Panc1 (cell line): ENCODE results near the gene MAB21L3. TPM values are rescaled to one million over a fixed set of nuclear protein-coding genes. Genes with fewer than 3 reads are reported as not detected.

ENCODE experiments used
- ATAC-seq: fragments of 200-7000 bp; cut with Tn5 transposase; 2 replicates; pipeline ENCODE4 v1.9.1; 2020; ENCODE audit warnings: mild to moderate bottlenecking, moderate library complexity
- BruUV-seq: library from RNA; stranded (reverse); fragments of 400-500 nt; replicated peaks from 2 replicates; lab custom pipeline; 2021; lab: Mats Ljungman, UMichigan
- CTCF ChIA-PET: fragments of 300-600 bp; sonication (Branson Sonifier 250); formaldehyde crosslinking; loops from one replicate; lab custom pipeline; 2022; ENCODE audit warnings: antibody characterized with exemption; lab: Charles Lee
- POLR2A ChIA-PET: fragments of 300-600 bp; sonication (Branson Sonifier 250); formaldehyde crosslinking; loops from one replicate; lab custom pipeline; 2022; ENCODE audit warnings: antibody characterized with exemption; lab: Charles Lee
- DNase-seq: peaks from one replicate; pipeline ENCODE4 v3.0.0-alpha.2; 2010; ENCODE audit warnings: low read depth, low spot score
- H3K27ac ChIP-seq: 2 replicates; pipeline ENCODE4 v1.5.1; 2011; ENCODE audit warnings: mild to moderate bottlenecking, low read length, inconsistent platforms
- H3K27me3 ChIP-seq: fragments of 200-500 bp; sonication (Bioruptor generic); 2 replicates; pipeline ENCODE4 v1.6.0; 2014; ENCODE audit warnings: low read length, inconsistent platforms; ENCODE audit not compliant: control insufficient read depth, insufficient read depth
- H3K36me3 ChIP-seq: fragments of 200-500 bp; sonication (Bioruptor generic); 2 replicates; pipeline ENCODE4 v1.5.1; 2014; ENCODE audit warnings: inconsistent platforms, mild to moderate bottlenecking, low read length, moderate library complexity; ENCODE audit not compliant: control insufficient read depth, insufficient read depth
- H3K4me1 ChIP-seq: 2 replicates; pipeline ENCODE4 v1.5.1; 2011; ENCODE audit warnings: inconsistent platforms, mild to moderate bottlenecking, low read length, moderate library complexity; ENCODE audit not compliant: control insufficient read depth, insufficient read depth
- H3K4me3 ChIP-seq, 2 experiments: 2 replicates each; pipeline ENCODE4 v1.5.1; 2011 to 2012; ENCODE audit warnings: low read depth in 2 of 2, low read length in 2 of 2, mild to moderate bottlenecking in 2 of 2, inconsistent platforms in 1 of 2, moderate library complexity in 1 of 2
- H3K9me3 ChIP-seq: fragments of 200-500 bp; sonication (Bioruptor generic); 2 replicates; pipeline ENCODE4 v1.5.1; 2014; ENCODE audit warnings: low read depth, mild to moderate bottlenecking, inconsistent platforms, low read length, moderate library complexity; ENCODE audit not compliant: control insufficient read depth, insufficient read depth
- POLR2AphosphoS5 ChIP-seq: IDR thresholded peaks from 2 replicates; pipeline ENCODE4 v1.6.1; 2012; ENCODE audit warnings: mild to moderate bottlenecking, low read depth, low read length, moderate library complexity
- SIN3A ChIP-seq: IDR thresholded peaks from 2 replicates; pipeline ENCODE4 v1.6.1; 2012; ENCODE audit warnings: low read depth, mild to moderate bottlenecking, low read length, moderate library complexity, borderline replicate concordance; ENCODE audit not compliant: insufficient read depth
- TCF7L2 ChIP-seq: IDR thresholded peaks from 2 replicates; pipeline ENCODE4 v1.6.1; 2011; ENCODE audit warnings: mild to moderate bottlenecking, low read depth, low read length, inconsistent platforms
- in situ Hi-C: cut with HindIII; loops from 2 replicates; pipeline ENCODE4 v1.10.0; 2016; ENCODE audit warnings: low sequenced_read_pairs, low pct_unique_long_range_greater_than_20kb
- intact Hi-C: fragments of 100-400 bp; cut with micrococcal nuclease; formaldehyde crosslinking; loops from one replicate; pipeline ENCODE4 v1.10.0; 2022; ENCODE audit not compliant: unreplicated experiment
- total RNA-seq: library from RNA; stranded (reverse); gene quantifications from one replicate; pipeline ENCODE4 v1.2.1, GENCODE V29; 2021; ENCODE audit not compliant: unreplicated experiment
- TF ChIP-seq, protein P1 (sequence below): fragments of 450-650 bp; IDR thresholded peaks from 2 replicates; pipeline ENCODE4 v1.5.1; 2017; ENCODE audit warnings: mild to moderate bottlenecking
- TF ChIP-seq, protein P2 (sequence below), 2 experiments: IDR thresholded peaks; 2 replicates each; pipeline ENCODE4 v1.6.1; 2011 to 2012; ENCODE audit warnings: low read depth in 2 of 2, control low read depth in 1 of 2, low read length in 1 of 2, mild to moderate bottlenecking in 1 of 2, moderate library complexity in 1 of 2; ENCODE audit not compliant: insufficient read depth in 1 of 2

MAB21L3 gene
- total RNA-seq, 1 experiment from 2014 or later: not detected

DNA sequence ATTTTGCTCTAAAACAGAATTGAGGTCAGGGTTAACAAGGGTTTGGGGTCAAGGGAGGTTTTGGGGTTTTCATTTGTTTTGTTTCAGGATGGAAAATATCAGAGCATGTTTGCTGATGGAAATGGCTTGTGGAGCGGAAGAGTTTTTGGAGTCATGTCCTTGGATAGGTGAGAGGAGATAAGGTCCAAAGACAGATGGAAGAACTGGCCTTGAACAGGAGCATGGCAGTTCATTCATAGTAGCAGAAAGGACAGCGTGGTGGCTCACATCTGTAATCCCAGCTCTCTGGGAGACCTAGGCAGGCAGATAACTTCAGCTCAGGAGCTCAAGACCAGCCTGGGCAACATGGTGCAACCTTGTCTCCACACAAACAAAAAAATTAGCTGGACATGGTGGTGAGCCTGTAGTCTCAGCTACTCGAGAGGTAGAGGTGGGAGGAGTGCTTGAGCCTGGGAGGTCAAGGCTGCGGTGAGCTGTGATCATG lies 65.1 kb downstream of the MAB21L3 start:
- no peaks in the 10 kb centered on the region for H3K36me3 ChIP-seq
- POLR2A ChIA-PET: no interaction called here

DNA sequence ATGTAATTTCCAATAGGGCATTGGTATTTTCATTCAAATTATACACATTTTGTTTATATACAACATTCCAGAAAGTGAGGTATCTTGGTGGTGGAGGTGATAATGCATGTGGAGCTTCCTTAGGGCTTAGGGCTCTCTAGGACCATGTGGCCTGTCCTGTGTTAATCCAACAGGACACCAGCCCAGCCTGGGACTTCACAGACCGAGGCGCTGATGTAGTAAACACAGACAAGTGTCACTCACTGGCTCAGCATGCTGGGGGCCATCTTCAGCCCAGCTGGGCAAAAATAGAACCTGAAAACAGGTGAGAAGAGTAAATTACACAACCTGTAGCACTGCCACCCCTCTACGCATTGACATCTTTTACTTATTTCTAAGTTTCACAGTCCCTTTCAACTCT lies 66.7 kb downstream of the MAB21L3 start:
- in situ Hi-C loops: no loop called here
- no peak for DNase-seq
- Histone ChIP-seq H3K4me3 (no peak overlapping the region), H3K27ac (no peak overlapping the region), H3K4me1 (no peaks in the 10 kb centered on the region), H3K9me3 (no peaks in the 10 kb centered on the region), H3K36me3 (no peaks in the 10 kb centered on the region), H3K27me3 (no peaks in the 10 kb centered on the region; the same call in 1 of the 2 replicates)
- POLR2A ChIA-PET: no interaction called here
- BruUV-seq: no TSS peak
- no peak for TF ChIP-seq POLR2AphosphoS5
- intact Hi-C loops: no loop called here
- no peak for ATAC-seq
- CTCF ChIA-PET: no interaction called here

More for the DNA sequence above, 65.1 kb downstream of the MAB21L3 start:
- BruUV-seq: no TSS peak
- in situ Hi-C loops: no loop called here
- no peak for ATAC-seq
- H3K27me3 ChIP-seq: no peaks in the 10 kb centered on the region; the same call in 1 of the 2 replicates
- H3K4me1 ChIP-seq: no peaks in the 10 kb centered on the region
- CTCF ChIA-PET: no interaction called here
- no peak for DNase-seq
- no peaks in the 10 kb centered on the region for H3K9me3 ChIP-seq
- H3K4me3 ChIP-seq: no peak overlapping the region
- TF ChIP-seq POLR2AphosphoS5 (no peak), SIN3A (no peak), TCF7L2 (no peak)
- TF ChIP-seq, protein P1, sequence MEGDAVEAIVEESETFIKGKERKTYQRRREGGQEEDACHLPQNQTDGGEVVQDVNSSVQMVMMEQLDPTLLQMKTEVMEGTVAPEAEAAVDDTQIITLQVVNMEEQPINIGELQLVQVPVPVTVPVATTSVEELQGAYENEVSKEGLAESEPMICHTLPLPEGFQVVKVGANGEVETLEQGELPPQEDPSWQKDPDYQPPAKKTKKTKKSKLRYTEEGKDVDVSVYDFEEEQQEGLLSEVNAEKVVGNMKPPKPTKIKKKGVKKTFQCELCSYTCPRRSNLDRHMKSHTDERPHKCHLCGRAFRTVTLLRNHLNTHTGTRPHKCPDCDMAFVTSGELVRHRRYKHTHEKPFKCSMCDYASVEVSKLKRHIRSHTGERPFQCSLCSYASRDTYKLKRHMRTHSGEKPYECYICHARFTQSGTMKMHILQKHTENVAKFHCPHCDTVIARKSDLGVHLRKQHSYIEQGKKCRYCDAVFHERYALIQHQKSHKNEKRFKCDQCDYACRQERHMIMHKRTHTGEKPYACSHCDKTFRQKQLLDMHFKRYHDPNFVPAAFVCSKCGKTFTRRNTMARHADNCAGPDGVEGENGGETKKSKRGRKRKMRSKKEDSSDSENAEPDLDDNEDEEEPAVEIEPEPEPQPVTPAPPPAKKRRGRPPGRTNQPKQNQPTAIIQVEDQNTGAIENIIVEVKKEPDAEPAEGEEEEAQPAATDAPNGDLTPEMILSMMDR: no peak
- TF ChIP-seq, protein P2, sequence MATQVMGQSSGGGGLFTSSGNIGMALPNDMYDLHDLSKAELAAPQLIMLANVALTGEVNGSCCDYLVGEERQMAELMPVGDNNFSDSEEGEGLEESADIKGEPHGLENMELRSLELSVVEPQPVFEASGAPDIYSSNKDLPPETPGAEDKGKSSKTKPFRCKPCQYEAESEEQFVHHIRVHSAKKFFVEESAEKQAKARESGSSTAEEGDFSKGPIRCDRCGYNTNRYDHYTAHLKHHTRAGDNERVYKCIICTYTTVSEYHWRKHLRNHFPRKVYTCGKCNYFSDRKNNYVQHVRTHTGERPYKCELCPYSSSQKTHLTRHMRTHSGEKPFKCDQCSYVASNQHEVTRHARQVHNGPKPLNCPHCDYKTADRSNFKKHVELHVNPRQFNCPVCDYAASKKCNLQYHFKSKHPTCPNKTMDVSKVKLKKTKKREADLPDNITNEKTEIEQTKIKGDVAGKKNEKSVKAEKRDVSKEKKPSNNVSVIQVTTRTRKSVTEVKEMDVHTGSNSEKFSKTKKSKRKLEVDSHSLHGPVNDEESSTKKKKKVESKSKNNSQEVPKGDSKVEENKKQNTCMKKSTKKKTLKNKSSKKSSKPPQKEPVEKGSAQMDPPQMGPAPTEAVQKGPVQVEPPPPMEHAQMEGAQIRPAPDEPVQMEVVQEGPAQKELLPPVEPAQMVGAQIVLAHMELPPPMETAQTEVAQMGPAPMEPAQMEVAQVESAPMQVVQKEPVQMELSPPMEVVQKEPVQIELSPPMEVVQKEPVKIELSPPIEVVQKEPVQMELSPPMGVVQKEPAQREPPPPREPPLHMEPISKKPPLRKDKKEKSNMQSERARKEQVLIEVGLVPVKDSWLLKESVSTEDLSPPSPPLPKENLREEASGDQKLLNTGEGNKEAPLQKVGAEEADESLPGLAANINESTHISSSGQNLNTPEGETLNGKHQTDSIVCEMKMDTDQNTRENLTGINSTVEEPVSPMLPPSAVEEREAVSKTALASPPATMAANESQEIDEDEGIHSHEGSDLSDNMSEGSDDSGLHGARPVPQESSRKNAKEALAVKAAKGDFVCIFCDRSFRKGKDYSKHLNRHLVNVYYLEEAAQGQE (IDR thresholded peaks at IDR 0.05; ENCODE audit: insufficient read depth in 1 of 2, low read depth in 2 of 2, low read length in 1 of 2): no peak
- intact Hi-C loops: no loop called here
- H3K27ac ChIP-seq: no peak overlapping the region

DNA sequence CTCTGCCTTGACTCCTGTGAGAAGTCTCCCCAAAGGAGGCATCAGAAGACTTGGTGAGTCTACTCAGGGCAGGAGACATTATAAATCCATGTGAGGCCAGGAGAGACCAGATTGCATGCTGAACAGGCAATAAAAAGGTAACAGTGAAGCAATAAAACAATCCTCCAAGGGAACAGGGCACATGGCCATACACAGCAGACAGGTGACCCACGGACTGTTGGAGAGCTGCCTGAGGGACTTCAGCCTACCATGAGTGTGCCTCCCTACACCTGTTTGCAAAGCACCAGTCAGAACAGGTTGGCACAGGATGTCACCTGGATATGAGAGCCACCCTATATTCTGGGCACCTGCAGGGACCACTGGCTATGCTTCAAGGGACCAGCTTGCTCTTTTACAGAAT lies 67.6 kb downstream of the MAB21L3 start:
- no TSS peak for BruUV-seq
- CTCF ChIA-PET: no interaction called here
- no peak for ATAC-seq
- no peak for DNase-seq
- Histone ChIP-seq H3K36me3 (no peaks in the 10 kb centered on the region), H3K9me3 (no peaks in the 10 kb centered on the region), H3K4me1 (no peaks in the 10 kb centered on the region), H3K27ac (no peak overlapping the region), H3K4me3 (no peak overlapping the region), H3K27me3 (no peaks in the 10 kb centered on the region; the same call in none of the 2 replicates)
- POLR2A ChIA-PET: no interaction called here
- intact Hi-C loops (no loop called here), in situ Hi-C loops (no loop called here)
- TF ChIP-seq SIN3A: no peak
- no peak for TF ChIP-seq TCF7L2
- no peak for TF ChIP-seq POLR2AphosphoS5
- TF ChIP-seq, protein P1: no peak
- TF ChIP-seq, protein P2 (IDR thresholded peaks at IDR 0.05; ENCODE audit: insufficient read depth in 1 of 2, low read depth in 2 of 2, low read length in 1 of 2): no peak
